ENCODE measurements around the gene FXYD5.

DNA sequence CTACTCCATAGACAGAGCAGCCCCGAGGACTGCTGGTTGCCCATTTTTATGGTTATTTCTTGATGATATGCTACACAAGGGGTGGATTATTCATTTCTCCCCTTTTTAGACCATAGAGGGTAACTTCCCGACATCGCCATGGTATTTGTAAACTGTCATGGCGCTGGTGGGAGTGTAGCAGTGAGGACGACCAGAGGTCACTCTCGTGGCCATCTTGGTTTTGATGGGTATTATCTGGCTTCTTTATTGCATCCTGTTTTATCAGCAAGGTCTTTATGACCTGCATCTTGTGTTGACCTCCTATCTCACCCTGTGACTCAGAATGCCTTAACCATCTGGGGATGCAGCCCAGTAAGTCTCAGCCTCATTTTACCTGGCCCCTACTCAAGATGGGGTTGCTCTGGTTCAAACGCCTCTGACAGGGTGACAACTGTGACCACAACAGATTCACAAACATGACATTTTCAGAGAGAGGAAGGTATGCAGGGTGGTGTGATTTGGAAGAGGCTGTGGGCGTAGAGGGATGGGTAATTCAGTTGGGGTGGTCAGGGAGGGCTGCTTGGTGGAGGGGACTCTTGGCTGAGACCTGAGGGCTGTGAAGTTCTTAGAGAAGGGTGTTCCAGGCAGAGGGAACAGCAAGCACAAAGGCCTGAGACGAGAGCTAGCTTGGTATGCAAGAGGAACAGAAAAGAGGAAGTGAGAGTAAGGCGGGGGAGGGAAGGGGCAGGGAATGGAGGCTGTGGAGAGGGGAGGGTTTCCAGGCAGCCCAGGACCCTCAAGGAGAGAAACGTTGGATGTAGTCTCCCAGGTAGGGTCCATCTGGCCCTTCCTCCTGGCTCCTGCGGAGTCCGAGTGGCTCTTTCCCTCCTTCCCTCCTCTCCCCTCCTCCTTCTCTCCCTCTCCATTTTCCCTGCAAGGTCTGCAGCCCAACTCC is 50.5 kb downstream of the FXYD5 start:
- TF ChIP-seq, protein P1, sequence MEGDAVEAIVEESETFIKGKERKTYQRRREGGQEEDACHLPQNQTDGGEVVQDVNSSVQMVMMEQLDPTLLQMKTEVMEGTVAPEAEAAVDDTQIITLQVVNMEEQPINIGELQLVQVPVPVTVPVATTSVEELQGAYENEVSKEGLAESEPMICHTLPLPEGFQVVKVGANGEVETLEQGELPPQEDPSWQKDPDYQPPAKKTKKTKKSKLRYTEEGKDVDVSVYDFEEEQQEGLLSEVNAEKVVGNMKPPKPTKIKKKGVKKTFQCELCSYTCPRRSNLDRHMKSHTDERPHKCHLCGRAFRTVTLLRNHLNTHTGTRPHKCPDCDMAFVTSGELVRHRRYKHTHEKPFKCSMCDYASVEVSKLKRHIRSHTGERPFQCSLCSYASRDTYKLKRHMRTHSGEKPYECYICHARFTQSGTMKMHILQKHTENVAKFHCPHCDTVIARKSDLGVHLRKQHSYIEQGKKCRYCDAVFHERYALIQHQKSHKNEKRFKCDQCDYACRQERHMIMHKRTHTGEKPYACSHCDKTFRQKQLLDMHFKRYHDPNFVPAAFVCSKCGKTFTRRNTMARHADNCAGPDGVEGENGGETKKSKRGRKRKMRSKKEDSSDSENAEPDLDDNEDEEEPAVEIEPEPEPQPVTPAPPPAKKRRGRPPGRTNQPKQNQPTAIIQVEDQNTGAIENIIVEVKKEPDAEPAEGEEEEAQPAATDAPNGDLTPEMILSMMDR (conservative IDR thresholded peaks at IDR 0.05; ENCODE audit: low read depth, low read length) = no peak
- TF ChIP-seq EZH2 (IDR thresholded peaks at IDR 0.05; ENCODE audit: borderline replicate concordance, low read depth, low read length, poor library complexity, severe bottlenecking) = no peak

All from A673 (cell line).